ENCODE measurements around the gene GSTA5.
"Not testable (repeated sequence)": the region's sequence is repeated elsewhere in the genome, so short reads cannot be mapped to it uniquely, and the experiment has no call there.

Gene GSTA5

DNA sequence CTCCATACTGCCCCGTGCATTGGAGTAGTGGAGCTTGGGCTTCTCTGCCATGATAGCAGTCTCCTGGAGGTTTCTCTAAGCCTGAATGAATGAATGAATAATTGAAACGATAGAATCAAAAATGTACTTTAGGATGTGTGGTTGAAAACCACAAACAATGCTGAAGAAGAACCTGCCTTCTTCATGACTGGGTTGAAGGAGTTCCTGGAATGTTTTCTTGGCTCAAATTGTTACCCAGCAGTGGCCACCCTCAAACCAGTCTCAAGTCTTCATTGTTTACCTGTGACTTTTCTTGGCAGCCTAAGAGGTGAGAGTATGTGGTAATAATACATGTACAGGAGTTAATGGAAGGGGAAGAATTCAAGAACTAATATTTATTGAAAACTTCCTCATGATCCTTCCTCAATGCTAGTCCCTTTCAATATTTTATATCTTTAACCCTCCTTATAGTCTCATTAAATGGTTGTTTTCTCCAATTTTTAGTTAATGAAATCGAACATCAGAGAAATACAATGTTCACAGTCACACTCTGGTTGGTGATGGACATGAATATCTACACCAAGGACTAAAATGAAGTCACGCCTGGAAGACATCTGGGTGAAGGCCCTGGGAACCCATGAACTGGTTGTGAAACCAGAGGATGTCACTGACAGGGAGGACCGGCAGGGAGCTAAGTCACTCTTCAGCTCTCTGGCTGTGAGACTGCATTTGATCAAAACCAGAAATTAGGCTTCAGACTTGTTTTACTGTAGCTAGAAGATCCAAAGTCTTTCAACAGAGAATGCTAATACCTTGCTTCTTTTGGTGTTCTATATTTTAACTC lies at the start of gene GSTA5:
Gene GSTA5, minus strand, starts transcription at position 51 of the 823 bp plus-strand sequence.
- no peak for DNase-seq

DNA sequence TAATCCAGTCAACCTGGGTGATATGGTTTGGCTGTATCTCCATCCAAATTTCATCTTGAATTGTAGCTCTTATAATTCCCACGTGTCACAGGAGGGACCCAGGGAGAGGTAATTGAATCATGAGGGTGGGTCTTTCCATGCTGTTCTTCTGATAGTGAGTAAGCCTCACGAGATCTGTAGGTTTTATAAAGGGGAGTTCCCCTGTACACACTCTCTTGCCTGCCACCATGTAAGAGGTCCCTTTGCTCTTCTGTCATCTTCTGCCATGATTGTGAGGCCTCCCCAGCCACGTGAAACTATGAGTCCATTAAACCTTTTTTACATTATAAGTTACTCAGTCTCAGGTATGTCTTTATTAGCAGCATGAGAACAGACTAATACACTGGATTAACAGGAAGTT lies 49.4 kb upstream of the GSTA5 start:
- DNase-seq = no peak

DNA sequence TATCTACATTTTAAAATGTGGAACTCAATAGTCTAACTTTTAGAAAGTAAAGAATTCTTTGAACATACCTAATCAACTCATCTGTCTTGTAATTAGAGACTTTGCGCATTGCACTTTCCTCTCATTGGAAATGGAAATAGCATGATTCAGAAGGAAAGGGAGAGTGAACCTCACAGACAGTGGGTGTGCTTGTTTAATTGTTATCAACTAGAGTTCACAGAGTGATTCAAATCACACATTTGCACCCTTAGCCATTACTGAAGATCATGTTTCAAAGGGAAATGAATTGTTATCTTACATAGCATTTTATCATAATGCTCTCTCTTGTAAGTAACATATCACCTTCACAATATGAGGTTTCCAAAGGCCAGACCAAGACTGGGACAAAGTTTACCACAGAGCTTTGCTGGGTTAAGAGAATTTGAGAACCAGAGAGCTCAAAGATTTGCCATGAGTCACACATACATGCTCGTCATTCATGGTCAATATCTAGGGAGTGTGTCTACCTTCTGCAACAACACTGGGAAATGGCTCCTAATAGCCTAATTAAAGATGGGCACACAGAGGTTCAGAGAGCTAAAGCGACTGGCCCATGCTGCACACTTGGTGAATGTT lies 47.4 kb upstream of the GSTA5 start:
- DNase-seq = no peak

DNA sequence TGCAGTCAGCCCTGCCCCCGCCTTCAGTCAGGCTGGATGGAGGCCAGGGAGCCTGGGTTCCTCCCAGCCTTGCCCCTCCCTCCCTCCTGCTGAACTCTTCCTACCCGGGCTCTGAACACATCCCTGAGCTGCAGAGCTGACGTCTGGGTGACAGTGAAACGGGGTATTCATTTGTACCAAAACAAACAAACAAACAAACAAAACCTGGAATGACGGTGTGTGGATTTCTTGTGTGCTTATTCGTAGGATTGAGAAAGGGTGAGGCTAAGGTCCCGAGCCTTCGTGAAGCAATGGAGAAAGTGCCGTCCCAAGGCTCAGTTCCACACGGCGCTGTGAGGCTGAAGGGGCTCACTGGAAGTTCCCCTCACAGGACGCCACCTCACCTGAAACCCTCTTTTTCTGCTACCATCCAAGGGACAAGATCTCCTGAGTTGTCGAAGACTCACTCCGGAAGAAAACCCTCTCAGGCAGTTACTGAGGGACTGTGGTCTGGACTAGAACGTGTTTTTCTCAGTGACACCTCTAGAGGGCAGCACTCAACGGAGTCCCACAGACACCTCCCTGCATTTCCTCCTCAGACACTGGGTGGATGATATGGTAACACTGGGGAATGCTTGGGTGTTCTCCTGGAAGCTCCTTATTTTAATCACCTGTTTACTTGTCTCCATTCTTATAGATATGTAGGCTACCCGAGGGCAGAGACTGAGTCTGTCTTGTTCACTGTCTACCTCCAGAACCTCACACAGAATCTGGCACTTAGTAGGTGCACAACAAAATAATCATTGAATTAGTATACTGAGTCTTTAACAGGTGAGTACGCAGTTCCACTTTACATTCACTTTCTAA lies 41.6 kb upstream of the GSTA5 start:
- peak; percentile 69 for DNase-seq

DNA sequence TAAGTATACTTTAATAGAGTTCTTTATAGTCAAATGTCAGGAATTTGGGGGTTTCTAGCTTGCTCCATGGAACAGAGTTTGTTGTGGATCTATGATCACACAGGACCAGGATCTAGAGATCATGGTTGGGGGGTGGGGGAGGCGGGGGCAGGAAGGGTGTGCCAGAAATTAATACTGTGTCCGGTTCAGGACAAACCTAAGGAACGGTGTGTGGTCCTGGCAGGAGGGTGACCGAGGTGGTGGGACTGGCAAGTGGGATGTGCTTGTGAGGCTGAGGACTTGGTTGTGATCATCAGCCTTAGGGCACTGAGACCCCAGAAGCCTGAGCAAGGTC lies 41.0 kb upstream of the GSTA5 start:
- no peak for DNase-seq

DNA sequence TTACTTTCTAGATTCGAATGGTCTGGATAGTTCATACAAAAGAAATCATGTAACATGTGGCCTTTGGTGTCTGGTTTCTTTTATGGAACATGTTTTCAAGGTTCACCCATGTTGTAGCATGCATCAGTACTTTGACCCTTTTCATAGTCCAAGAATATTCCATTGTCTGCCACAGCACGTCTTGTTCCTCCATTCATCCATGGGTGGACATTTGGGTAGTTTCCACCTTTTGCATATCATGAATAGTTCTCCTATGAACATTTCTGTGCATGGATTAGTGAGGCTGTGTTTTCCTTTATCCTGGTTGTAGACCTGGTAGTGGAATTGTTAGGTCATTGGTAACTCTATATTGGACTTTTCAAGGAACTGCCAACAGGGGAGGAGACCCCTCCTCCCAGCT lies 37.2 kb upstream of the GSTA5 start:
- no peak for DNase-seq

DNA sequence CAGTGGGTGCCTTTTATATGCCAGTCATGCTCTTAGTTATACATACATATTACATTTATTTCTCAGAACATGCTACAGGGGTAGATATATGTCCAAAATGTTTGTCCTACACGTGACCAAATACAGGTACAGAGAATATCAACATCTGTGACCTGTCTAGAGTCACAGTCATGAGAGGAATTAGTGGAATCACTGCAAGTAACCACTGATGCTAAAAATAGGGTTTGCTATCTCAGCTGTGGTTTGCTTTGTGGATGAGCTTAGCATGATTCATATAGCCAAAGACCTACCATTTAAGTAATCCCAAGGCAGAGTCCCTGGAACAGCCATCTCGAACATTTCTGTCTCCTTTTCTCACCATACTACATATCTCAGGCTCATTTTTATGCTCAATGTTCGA lies 36.6 kb upstream of the GSTA5 start:
- DNase-seq = no peak

DNA sequence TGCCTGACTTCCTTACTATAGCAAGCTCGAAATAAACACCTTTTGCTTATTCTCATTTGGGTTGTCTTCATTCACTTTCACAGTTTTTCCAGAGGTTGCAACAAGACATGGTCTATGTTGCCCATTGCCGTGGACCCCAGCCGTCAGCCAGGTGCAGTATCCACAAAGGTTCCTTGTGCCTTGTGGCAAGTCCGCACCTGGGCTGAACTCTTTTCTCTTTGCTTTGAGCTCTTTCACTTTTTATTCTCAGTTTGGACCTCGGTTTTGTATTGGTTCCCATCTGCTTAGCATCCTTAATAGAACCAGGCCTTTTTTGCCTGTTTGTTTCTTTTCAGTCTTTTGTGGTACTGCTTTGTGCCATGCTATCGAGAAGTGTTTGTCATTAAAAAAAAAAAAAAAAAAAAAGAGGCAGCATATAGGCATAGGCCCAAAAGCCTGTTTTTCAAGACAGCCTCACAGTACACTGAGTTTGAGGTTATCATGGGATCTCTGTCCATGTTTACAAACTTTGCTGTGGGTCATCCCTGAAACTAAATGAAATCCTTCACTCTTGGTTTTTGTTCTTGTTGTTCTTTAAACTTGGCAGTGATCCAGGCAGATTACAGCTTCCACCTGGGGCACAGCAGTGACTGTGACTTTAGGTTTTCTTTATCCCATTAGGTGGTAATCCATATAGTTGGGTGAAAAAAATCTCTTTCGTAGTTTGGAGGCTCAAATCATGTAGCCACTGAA lies 35.6 kb upstream of the GSTA5 start:
- DNase-seq = peak; percentile 7

DNA sequence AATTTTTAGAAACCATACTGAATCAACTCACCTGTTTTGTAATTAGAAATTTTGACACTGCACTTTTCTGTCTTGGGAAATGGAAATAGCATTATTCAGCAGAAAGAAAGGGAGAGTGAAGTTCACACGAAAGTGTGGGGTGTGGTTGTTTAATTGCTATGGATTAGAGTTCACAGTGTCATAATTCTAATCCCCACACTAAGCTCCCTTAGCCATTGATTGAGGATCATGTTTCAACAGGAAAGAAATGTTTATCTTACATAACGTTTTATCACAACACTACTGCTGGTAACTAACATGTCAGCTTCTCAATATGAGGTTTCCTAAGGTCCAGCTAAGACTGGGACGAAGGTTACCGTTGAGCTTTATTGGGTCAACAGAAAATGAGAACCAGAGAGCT lies 31.4 kb upstream of the GSTA5 start:
- DNase-seq = no peak

DNA sequence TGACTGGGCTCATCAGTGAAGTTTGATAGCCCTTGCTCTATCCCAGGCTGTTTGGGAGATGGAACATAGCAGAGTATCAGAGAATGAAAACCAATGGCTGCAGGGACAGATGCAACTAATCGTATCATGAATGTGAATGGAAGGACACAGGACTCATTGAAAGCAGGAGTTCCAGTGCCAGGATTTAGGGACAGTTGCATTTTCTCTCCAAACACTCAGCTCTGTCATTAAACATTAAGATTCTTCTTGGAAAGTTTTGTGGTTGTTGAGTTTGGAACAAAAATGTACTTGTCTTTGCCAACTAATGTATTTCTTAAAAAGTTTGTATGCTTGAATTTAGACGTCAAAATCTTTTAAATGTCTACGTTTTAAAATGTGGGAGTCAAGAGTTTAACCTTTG lies 31.0 kb upstream of the GSTA5 start:
- DNase-seq = no peak

DNA sequence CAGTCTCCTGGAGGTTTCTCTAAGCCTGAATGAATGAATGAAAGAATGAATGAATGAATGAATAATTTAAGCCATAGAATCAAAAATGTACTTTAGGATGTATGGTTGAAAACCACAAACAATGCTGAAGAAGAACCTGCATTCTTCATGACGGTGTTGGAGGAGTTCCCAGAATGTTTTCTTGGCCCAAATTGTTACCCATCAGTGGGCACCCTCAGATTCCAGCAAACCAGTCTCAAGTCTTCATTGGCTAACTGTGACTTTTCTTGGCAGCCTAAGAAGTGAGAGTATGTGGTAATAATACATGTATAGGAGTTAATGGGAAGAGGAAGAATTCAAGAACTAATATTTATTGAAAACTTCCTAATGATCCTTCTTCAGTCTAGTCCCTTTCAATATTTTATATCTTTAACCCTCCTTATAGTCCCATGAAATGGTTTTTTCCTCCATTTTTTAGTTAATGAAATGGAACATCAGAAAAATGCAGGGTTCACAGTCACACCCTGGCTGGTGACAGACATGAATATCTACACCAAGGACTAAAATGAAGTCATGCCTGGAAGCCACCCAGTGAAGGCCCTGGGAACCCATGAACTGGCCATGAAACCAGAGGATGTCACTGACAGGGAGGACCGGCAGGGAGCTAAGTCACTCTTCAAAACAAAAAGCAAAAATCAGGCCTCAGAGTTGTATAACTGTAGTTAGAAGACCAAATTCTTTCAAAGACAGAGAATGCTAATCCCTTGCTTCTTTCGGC lies 29.9 kb upstream of the GSTA5 start:
- DNase-seq = not testable (repeated sequence)

DNA sequence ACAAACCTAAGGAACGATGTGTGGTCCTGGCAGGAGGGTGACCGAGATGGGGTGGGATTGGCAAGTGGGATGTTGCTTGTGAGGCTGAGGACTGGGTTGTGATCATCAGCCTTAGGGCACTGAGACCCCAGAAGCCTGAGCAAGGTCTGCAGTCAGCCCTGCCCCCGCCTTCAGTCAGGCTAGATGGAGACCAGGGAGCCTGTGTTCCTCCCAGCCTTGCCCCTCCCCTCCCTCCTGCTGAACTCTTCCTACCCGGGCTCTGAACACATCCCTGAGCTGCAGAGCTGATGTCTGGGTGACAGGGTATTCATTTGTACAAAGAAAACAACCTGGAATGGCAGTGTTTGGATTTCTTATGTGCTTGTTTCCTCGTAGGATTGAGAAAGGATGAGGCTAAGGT lies 28.3 kb upstream of the GSTA5 start:
- not testable (repeated sequence) for DNase-seq

DNA sequence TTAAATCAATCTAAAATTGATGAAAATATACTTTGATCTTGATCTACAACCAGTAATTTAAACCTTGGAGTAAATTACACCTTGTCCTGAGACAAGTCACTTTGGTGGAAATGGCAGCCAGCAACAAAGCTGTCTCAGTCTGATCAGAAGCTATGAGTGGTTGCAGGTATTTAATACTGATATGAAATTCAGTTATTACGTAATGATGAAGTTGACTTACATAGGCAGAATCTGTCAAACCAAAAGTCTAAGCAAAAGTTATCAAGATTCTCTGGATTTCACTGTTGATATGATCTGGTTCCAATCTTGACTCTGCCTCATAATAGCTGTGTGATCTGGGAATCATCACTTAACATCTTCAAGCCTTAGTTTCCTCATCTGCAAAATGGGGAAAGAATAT lies 27.6 kb upstream of the GSTA5 start:
- no peak for DNase-seq

DNA sequence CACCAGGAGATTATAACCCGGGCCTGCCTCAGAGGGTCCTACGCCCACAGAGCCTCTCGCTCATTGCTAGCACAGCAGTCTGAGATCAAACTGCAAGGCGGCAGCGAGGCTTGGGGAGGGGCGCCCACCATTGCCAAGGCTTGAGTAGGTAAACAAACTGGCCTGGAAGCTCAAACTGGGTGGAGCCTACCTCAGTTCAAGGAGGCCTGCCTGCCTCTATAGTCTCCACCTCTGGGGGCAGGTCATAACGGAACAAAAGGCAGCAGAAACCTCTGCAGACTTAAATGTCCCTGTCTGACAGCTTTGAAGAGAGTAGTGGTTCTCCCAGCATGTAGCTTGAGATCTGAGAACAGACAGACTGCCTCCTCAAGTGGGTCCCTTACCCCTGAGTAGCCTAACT lies 20.5 kb upstream of the GSTA5 start:
- not testable (repeated sequence) for DNase-seq

DNA sequence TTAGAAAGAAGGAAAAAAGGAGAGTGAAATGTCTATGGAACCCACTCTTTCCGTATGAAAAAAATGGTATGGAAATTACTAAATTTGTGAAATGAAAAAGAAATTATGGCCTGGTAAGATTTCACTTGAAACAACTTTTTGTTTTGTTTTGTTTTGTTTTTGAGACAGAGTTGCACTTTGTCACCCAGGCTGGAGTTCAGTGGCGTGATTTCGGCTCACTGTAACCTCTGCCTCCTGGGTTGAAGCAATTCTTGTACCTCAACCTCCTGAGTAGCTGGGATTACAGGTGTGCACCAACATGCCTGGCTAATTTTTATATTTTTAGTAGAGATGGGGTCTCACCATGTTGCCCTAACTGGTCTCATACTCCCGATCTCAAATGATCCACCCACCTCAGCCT lies 17.8 kb upstream of the GSTA5 start:
- no peak for DNase-seq

DNA sequence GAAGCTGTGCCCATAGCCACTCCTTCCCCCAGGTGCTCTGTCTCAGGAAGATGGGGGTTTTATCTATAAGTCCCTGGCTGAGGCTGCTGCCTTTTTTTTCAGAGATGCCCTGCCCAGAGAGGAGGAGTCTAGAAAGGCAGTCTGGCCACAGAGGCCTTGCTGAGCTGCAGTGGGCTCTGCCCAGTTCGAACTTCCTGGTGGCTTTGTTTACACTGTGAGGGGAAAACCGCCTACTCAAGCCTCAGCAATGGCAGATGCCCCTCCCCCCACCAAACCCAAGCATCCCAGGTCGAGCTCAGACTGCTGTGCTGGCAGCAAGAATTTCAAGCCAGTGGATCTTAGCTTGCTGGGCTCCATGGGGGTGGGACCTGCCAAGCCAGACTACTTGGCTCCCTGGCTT lies 15.5 kb upstream of the GSTA5 start:
- DNase-seq = not testable (repeated sequence)

DNA sequence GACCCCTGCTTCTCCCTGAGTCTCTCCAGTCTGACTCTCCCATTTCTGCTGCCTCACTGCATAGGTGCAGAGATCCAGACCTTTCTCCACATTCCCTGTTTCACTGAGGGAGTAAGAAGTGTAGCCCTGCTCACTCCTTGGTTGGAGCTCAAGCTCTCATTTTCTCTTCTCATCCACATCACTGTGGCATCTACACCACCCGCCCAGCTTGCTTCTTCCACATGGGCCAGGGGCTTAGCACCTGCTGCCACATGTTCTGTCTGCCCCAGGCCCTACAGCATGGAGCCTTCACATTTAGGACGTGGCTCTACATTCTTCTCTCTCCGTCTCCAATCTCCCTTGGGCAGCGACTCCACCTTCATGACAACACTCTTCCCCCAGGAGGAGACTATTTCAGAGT lies 8.5 kb upstream of the GSTA5 start:
- no peak for DNase-seq

DNA sequence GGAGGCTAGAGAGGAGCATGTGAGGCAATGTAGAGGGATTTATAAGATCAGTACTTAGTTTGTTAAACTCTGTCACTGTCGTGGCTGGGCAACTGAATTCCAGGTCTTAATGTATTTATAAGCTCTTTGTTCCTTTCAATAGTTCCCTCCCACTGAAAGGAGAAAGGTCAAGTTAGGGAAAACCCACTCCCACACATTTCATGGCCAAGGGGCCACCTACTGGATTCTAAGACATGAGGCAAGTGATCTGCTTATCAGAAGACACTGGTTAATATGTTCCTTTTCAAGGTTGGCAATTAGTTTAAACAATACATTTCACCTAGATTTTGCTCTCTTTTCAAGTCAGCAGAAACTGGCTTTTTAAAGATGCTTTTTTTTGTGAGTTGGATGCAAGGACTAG lies 5.4 kb upstream of the GSTA5 start:
- no peak for DNase-seq

DNA sequence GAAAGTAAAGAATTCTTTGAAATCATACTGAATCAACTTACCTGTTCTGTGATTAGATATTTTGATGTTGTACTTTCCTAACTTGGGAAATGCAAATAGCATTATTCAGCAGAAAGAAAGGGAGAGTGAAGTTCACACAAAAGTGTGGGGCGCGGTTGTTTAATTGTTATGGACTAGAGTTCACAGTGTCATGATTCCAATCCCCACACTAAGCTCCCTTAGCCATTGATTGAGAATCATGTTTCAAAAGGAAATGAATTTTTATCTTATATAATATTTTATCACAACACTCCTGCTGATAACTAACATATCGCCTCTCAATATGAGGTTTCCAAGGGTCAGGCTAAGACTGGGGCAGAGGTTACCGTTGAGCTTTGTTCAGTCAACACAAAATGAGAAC lies 3.0 kb upstream of the GSTA5 start:
- DNase-seq = no peak

DNA sequence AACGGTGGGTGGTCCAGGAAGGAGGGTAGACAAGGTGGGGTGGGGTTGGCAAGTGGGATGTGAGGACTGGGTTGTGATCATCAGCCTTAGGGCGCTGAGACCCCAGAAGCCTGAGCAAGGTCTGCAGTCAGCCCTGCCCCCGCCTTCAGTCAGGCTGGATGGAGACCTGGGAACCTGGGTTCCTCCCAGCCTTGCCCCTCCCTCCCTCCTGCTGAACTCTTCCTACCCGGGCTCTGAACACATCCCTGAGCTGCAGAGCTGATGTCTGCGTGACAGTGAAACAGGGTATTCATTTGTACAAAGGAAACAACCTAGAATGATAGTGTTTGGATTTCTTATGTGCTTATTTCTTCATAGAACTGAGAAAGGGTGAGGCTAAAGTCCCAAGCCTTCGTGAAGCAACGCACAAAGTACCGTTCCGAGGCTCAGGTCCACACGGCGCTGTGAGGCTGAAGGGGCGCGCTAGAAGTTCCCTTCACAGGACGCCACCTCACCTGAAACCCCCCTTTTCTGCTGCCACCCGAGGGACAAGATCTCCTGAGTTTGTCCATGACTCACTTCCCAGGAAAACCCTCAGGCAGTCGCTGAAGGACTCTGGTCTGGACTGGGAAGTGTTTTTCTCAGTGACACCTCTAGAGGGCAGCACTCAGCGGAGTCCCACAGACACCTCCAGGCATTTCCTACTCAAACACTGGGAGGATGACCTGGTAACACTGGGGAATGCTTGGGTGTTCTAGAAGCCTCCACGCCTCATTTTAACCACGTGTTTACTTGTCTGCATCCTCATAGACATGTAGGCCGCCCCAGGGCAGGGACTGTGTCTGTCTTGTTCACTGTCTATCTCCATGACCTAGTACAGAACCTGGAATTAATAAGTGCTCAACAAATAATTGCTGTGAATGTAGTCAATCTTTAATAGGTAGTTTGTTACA lies 1.2 kb downstream of the GSTA5 start:
- peak; percentile 19 for DNase-seq

DNA sequence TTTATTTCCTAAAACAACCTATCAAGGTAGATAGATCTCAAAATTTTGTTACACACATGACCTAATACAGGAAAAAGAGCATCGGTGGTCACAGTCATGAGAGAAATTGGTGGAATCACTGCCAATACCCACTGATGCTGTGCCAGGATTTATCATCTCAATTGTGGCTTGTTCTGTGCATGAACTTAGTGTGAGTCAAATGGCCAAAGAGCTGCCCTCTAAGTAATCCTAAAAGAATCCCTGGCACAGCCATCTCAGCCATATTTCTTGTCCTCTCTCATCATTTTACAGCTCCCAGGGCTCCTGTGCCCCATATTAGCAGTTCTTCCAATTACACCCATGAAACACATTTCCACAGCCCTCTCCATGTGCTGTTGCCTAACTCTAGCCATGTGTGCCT lies 6.1 kb downstream of the GSTA5 start:
- no peak for DNase-seq
